ENCODE data around the gene RNF130.
"Not testable (repeated sequence)": the region's sequence is repeated elsewhere in the genome, so short reads cannot be mapped to it uniquely, and the experiment has no call there.

Gene RNF130

DNA sequence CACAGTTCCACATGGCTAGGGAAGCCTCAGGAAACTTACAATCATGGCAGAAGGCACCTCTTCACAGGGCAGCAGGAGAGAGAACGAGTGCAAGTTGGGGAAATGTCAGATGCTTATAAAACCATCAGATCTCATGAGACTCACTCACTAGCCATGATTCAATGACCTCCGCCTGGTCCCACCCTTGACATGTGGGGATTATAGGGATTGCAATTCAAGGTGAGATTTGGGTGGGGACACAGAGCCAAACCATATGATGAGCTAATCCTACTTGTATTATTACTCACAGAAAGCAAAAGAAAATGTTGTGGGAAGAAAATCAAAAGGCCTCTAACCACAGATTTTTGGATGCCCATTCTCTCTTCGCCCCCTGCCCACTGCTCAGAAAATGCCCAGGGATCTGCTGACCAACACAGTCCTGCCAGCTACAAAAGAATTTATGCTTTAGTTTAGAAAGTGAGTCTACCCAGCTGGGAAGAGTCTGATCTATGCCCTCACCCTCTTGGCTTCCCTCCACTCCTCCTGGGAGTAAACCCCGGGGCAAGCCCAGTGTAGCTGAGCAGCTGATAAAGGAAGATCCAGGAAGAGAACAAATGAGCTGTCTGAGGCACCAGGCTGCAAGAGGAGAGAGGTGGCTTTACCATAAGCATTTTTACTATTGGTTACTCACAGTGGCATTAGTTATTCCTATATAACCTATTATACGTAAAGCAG is 53.1 kb downstream of the RNF130 start:
- no peak for DNase-seq (ENCODE audit: low spot score)

DNA sequence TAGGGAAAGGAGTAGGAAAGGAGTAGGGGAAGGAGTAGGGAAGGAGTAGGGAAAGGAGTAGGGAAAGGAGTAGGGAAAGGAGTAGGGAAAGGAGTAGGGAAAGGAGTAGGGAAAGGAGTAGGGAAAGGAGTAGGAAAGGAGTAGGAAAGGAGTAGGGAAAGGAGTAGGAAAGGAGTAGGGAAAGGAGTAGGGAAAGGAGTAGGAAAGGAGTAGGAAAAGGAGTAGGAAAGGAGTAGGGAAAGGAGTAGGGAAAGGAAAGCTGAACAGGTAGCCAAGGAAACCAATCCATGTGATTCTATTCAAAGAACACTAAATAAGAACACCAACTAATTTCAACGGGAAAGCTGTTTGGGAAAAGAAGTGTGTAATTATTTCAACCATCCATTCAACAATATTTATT is 56.0 kb downstream of the RNF130 start:
- DNase-seq (ENCODE audit: low spot score): not testable (repeated sequence)

DNA sequence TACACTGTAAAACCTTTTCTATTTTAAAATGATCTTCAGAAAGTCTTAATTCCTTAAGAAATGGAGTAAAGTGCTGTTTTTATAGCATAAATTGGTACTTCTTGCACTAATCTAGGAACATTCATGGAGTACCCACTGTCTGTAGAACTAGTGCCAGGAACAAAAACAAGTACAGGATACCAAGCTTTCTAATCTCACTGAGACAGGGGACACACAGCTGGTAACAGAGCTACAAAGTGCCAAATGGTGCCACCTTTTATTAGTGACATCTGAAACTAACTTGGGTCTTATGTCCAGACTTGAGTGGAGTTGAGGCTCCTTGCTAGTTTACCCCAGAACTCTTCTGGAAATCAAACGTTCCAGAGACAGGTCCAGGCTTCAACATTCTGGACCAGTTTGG is 57.9 kb downstream of the RNF130 start:
- no peak for DNase-seq (ENCODE audit: low spot score)

DNA sequence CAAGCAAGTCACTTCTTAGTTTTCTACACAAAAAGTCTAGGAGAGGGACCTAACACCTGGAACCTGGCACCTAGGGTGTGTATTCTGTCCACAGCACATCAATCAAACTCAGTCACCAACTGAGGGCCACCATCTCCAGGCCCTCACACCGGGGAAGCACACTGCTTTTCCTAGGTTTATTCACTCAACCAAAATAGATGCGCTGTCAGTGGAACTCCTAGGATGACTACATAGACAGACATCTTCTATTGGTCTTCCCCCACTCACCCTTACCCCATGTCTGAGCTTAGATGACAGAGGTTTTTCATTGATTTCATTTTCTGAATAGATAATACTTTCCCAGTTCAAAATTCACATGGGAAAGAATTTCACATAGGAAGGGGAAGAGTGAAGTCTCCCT is 59.2 kb downstream of the RNF130 start:
- DNase-seq (ENCODE audit: low spot score): no peak

DNA sequence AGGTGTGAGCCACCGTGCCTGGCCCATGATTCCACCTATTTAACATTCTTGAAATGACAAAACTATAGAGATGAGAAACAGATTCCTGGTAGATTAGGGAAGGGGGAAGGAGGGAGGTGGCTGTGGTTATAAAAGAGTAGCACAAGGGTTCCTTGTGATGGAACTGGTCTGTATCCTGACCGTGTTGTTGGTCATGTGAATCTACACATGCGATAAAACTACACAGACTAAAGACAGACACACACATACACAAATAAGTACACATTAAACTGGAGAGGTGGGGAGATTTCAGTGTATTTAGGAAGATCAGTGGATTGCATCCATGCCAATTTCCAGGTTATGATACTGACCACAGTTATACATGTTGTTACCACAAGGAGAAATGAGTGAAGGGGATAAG is 60.9 kb downstream of the RNF130 start:
- no peak for DNase-seq (ENCODE audit: low spot score)

DNA sequence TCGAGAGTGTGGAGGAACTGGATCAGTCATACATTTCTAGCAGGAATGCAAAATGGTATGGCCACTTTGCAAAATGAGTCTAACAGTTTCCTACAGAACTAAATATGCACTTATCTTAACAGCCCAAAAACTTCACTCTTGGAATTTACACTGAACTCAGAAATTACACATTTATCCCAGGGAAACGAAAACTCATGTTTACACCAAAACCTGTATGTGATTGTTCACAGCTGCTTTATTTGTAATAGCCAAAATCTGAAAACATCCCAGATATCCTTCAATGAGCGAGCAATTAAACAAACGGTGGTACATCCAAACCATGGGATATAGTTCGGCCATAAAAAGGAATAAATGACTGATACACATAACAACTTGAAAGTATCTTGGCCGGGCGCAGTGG is 62.0 kb downstream of the RNF130 start:
- no peak for DNase-seq (ENCODE audit: low spot score)

DNA sequence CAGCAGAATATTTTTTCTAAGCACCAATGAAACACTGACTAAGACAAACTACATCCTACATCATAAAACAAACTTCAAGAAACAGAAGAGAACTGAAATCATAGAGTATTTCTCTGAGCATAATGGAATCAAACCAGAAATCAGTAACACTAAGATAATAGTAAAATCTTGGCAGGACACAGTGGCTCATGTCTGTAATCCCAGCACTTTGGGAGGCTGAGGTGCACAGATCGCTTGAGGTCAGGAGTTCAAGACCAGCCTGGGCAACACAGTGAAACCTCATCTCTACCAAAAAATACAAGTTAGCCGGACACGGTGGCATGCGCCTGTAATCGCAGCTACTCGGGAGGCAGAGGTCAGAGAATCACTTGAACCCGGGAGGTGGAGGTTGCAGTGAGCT is 63.1 kb downstream of the RNF130 start:
- DNase-seq (ENCODE audit: low spot score): no peak

DNA sequence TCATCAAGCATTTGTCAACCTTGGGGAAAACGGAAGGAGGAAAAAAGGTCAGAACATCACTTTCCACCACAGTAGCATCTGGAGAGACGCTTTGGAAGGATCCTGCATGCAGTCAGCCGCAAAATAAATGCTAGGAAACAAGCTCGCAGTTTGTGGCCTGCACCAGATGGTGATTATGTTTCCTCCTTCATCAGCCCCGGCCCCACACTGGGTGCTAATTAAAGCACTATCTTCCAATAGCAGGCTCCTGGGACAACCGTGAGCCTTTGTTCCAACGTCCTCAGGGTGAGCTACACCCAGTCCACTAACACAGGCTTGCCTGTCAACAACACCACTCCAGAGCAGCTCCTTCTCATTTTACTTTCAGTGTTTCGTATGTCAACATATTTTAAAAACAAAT is 64.0 kb downstream of the RNF130 start:
- DNase-seq (ENCODE audit: low spot score): peak; percentile 96

DNA sequence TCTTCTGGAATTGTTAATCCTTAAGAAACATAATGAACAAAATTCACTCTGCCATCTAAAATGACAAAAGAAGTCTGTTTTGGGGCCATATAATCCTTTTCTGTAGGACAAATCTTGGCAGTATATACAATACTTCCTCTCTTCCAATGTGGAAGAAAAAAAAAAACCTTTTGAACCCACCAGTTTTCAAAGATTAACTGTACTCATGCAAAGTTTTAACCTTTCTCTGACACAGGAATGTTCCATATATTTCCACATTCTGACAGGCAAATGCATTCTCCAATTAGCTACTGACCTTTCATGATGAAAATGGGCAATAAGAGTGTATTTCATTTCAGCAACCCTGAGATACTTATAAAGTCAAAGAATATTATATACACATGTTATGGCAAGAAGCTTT is 65.4 kb downstream of the RNF130 start:
- DNase-seq (ENCODE audit: low spot score): no peak

DNA sequence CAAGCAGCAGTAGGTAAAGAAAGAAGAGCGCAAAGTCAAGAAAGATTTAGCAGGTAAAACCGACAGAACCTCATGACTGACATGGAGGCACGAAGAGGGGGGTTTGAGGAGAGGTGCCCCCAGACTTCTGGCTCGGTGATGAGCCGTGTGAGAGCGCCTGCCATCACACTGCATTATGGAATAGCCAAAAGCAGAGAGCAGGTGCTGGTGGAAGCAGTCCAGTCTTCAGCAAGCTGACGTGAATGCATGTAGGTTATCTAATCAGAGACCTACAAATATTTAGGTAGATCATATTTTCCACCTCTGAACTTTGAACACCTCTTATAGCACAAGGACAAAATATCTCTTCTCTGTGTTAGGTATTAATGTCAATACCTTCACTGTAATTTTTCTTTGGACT is 68.4 kb downstream of the RNF130 start:
- DNase-seq (ENCODE audit: low spot score): peak; percentile 59

DNA sequence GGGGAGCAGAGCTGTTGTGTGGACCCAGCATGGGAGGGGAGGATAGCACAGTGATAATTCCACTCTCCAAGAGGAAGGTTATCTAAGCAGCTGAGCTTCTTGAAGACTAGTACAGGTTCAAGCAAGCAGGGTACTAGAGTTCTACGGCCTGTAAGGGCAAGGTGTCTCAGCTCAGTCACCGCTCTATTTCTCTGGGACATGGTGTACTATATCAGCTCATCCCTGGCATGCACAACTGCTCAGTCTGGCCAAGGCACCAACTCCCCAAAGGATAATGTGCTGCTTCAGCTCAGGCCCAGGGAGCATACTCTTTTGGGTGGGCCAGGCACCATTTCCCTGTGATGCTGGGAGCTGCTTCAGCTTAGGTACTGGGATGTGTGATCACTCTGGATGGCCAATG is 69.8 kb downstream of the RNF130 start:
- no peak for DNase-seq (ENCODE audit: low spot score)

DNA sequence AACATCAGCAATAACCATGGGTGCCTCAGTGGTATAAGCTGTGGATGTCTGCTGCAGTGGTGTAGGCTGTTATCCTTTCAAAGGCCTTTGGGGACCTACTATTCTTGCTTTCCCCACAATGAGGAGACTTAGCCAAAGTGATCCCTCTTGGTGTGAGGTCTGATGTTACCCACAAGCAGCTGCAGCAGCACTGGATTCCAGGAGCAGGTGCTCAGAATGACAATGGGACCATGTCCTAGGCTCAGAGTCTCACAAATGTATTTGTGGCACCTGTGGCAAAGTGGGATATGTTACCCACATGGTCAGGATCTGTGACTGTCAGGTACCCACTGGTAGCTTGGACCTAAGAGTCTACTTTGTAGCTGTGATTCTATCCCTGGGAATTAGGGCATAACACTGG is 70.4 kb downstream of the RNF130 start:
- DNase-seq (ENCODE audit: low spot score): no peak

DNA sequence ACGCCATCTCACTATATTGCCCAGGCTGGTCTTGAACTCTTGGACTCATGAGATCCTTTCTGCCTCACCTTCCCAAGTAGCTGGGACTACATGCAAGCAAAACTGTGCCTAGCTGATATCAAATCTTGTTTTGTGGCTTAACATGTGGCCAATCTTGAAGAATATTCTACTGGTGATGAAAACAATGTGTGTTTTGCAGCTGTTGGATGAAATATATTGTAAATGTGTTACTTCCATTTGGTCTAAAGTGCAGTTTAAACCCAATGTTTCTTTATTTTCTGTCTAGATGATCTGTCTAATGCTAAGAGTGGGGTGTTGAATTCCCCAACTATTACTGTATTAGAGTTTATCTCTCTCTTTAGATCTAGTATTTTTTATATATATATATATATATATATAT is 73.1 kb downstream of the RNF130 start:
- DNase-seq (ENCODE audit: low spot score): no peak

DNA sequence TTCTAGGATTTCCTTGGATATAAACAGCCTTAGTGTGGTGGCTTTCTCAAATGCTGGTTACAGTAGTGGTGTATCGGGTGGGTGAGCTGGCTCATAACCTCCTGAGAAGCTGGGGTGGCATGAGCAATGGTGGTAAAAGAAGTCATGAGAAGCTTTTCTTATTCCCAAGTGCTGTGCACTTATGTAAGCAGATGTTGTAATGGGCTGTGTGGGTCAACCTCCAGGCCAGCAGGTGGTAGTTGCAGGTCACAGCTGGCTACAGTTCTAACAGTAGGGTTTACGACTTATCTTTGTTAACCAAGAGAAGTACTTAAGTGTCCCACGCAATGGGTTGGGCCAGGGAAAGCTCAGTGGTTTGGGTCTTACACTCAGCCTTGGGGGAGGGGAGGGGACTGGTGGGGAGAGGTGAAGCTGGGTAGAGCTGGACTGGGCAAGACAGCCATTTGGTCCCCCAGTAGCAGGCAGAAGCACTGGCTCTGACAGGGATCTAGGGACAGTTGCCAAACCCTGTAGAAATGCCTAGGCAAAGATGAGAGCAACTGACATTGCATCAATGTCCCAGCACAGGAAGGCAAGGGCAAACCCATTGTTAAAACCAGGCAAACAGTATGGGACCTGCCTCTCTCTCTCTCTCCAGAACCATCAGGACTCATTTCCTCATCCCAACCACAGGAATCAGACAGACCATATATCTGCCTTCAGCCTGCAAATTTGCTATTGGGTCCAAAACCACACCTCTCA is 76.8 kb downstream of the RNF130 start:
- DNase-seq (ENCODE audit: low spot score): no peak

DNA sequence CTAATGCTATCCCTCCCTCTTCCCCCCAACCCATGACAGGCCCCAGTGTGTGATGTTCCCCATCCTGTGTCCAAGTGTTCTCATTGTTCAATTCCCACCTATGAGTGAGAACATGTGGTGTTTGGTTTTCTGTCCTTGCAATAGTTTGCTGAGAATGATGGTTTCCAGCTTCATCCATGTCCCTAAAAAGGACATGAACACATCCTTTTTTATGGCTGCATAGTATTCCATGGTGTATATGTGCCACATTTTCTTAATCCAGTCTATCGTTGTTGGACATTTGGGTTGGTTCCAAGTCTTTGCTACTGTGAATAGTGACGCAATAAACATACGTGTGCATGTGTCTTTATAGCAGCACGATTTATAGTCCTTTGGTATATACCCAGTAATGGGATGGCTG is 78.7 kb downstream of the RNF130 start:
- not testable (repeated sequence) for DNase-seq (ENCODE audit: low spot score)

DNA sequence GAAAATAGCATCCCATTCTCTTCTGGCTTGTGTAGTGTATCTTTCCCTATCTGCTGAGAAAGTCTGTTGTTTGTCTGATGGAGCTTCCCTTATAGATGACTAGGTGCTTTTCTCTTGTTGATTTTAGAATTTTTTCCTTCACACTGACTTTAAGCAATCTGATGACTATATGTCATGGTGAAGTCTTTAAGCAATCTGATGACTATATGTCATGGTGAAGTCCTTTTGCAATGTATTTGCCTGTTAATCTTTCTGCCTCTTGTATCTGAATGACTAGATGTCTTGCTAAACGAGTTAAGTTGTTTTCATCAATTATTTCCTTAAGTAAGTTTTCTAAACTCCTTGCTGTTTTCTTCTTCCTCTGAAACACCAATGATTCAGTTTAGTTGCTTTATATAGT is 80.5 kb downstream of the RNF130 start:
- no peak for DNase-seq (ENCODE audit: low spot score)

DNA sequence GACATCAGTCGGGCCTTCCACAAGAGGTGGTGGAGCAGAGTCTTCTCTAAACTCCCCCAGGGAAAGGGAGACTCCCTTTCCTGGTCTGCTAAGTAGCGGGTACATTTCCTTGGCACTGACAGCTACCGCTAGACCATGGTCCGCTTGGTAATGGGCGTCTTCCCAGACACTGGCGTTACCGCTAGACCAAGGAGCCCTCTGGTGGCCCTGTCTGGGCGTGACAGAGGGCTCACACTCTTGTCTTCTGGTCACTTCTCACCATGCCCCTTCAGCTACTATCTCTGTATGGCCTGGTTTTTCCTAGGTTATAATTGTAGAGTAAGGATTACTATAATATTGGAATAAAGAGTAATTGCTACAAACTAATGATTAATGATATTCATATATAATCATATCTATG is 81.0 kb downstream of the RNF130 start:
- not testable (repeated sequence) for DNase-seq (ENCODE audit: low spot score)

DNA sequence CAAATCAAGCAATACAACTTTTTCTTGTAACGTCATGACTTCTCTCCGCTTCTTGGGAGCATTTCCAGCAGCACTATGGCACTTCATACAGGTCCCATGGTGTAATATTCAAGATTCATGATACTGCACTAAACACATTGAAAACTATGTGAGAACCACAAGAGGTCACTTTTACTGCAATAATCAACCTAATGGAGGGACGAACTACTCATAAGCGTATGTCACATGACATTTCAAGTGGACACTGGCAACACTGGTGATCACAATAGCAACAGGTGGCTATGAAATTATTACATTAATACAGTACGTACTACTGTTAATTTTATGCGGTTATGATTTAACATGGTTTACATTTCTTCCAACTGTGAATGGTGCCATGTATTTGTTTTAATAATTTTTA is 85.2 kb downstream of the RNF130 start:
- DNase-seq (ENCODE audit: low spot score): no peak

DNA sequence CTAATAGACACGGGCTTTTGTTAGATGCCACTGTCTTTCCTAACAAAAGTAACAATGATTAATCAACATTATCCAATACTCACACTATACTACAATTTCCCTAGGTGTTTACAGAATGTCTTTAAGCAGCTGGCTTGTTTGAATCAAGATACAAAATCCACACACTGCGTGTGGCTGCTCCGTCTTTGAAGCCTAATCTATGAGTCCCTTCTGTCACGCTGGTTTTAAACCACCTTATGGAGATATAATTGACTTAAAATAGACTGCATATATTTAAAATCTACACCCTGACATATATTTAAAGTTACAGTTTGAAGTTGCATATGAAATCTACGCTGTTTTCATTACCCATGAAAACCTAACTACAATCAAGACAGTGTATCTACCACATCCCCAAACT is 89.9 kb downstream of the RNF130 start:
- no peak for DNase-seq (ENCODE audit: low spot score)

DNA sequence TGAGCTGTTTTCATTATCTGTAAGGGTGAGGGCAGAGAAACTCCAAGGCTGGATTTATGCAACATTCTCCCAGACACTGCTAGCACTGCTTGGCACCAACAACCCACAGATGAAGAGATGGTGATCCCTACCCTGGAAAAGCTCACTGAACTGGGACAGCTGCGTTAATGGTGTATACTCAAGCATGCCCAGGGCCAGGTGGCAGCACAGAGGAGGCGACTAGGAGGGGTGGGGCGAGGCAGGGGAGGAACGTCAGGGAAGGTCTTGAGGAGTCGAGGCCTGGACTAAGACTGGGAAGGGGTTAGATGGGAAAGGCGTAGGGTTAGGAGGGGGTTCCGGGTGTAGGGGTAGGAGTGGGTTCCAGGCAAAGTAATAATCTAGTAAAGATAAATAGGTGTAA is 90.8 kb downstream of the RNF130 start:
- no peak for DNase-seq (ENCODE audit: low spot score)

DNA sequence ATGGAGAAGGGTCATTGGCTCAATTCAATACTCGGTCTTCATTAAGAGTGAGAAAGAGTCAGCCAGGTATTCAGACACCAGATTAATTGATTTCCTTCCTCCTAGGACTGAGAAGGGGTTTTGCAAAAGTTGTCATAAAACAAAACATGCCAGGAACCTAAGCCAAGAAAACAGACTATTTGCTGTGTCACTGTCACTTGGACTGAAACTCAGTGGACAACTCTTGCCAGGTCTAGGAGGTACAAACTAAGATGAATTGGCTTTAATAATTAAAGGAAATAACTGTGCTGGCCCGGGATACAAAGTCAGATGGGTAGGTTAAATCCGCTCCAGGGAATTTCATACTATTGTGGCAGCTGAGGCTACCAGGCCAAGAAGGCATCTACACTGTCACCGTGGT is 92.8 kb downstream of the RNF130 start:
- DNase-seq (ENCODE audit: low spot score): no peak

DNA sequence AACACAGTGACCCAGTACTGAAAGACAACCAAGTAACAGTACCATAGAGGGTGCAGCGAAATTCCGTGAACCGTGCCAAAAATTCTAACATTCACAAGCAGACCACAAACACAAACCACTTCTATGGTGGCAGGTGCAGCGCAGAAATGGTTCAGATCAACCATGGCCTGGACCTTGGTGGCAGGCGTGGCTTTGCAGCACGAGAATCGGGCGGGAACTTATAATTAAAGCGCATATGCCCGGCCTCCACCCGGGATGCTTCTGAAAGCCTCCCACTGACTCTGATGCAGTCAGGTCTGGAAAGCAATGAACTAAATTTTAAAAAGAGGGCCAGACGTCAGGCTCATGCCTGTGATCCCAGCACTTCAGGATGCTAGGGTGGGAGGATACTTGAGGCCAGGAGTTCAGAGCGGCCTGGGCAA is 95.8 kb downstream of the RNF130 start:
- peak; percentile 27 for DNase-seq (ENCODE audit: low spot score)

DNA sequence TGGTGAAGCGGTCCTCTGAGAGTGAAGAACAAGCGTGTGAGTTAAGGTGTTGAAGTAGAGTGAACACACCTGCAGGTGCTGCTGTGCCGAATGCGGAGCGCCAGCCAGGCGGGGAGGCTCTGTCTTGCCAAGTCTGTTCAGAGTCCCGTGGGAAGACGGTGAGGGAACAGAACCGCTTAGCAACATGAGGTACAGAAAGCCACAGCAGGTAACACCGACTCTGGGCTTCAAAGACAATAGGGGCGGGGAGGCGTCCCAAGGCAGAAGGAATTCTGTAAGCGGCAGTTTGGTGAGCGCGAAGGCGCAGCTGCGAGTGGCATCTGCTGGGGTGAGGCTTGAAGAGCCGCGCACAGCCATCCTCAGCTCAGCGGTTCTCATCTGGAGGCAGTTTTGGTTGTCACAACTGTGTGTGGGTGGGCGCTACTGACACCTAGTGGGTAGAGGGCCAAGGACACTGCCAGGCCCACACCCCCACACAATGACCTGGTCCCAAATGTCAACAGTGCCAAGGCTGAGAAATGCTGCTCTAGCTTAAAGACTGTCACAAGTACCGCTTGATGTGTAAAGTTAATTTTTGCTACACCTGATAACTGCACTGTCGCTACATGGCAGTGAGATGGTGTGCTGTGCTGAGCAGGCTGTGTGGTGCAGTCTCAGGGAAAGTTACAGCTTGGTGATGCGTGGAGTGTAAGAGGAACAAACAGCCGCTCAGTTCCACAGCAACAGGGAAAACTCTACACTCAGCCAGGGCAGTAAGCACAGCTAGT is 96.4 kb downstream of the RNF130 start:
- peak; percentile 58 for DNase-seq (ENCODE audit: low spot score)
